Measurements from ENCODE around the gene TNFRSF8. TPM values are rescaled to one million over a fixed set of nuclear protein-coding genes. Genes with fewer than 3 reads are reported as not detected.

The TNFRSF8 gene
- total and polyA plus RNA-seq, 9 of the 15 experiments (the other 6 are each of a cell fraction or from before 2014, with no cell fraction given): 3.5 to 38.4 (median 17.1) TPM

GRCh38 chr1:12038356-12039163 is 24.5 kb upstream of the TNFRSF8 start (continued):
- TF ChIP-seq TSHZ1 (CRISPR knock-in tag; IDR thresholded peaks at IDR 0.05): no peak
- peak; percentile 88 for TF ChIP-seq TCF3 (CRISPR knock-in tag; IDR thresholded peaks at IDR 0.05)
- no peak for TF ChIP-seq ATF2 (CRISPR knock-in tag; IDR thresholded peaks at IDR 0.05)
- no peak for TF ChIP-seq NFXL1 (CRISPR knock-in tag; IDR thresholded peaks at IDR 0.05)
- no peak for TF ChIP-seq GABPB2 (CRISPR knock-in tag; conservative IDR thresholded peaks at IDR 0.05)
- TF ChIP-seq GTF3C2 (IDR thresholded peaks at IDR 0.05; ENCODE audit: borderline replicate concordance, extremely low read depth, insufficient read length): no peak
- no peak for TF ChIP-seq RBM25 (IDR thresholded peaks at IDR 0.05; ENCODE audit: low read depth, low read length, severe bottlenecking)
- peak; percentile 79 for TF ChIP-seq NCOA1 (IDR thresholded peaks at IDR 0.05; ENCODE audit: low read depth)
- no peak for TF ChIP-seq ZNF408 (CRISPR knock-in tag; IDR thresholded peaks at IDR 0.05; ENCODE audit: low read depth)
- no peak for TF ChIP-seq ESRRB (CRISPR knock-in tag; IDR thresholded peaks at IDR 0.05; ENCODE audit: borderline replicate concordance)
- TF ChIP-seq STAT6 (CRISPR knock-in tag; IDR thresholded peaks at IDR 0.05): peak; percentile 59; the same call in 1 of the 2 replicates
- no peak for TF ChIP-seq NFIX (CRISPR knock-in tag; IDR thresholded peaks at IDR 0.05; ENCODE audit: low read depth)
- TF ChIP-seq ZBED1 (IDR thresholded peaks at IDR 0.05): peak; percentile 31; the same call in 1 of the 2 replicates
- no peak; the same call in 1 of the 2 replicates for TF ChIP-seq NR4A1 (CRISPR knock-in tag; IDR thresholded peaks at IDR 0.05)
- TF ChIP-seq NR4A1 (tag; IDR thresholded peaks at IDR 0.05): peak; percentile 66
- TF ChIP-seq TAL1 (IDR thresholded peaks at IDR 0.05): peak; percentile 87
- no peak for TF ChIP-seq ZNF311 (CRISPR knock-in tag; IDR thresholded peaks at IDR 0.05)
- TF ChIP-seq PML (IDR thresholded peaks at IDR 0.05; ENCODE audit: low read length): peak; percentile 75
